Lung (tissue), 12 donors: ENCODE results near the gene SERPINB5. TPM values are rescaled to one million over a fixed set of nuclear protein-coding genes. Genes with fewer than 3 reads are reported as not detected.

Experiments
- ATAC-seq: fragments of 200-7000 bp; cut with Tn5 transposase; one replicate; pipeline ENCODE4 v1.9.1; 2020; ENCODE audit warnings: moderate number of reproducible peaks; ENCODE audit not compliant: insufficient read depth, low FRiP score
- DNase-seq, 3 donors: peaks; one replicate each; pipeline ENCODE4 v3.0.0-alpha.2; 2013 to 2017
- H3K27ac ChIP-seq, 2 donors: one replicate each; pipeline ENCODE4 v1.5.1; 2013; ENCODE audit warnings: mild to moderate bottlenecking in 2 of 2, moderate library complexity in 2 of 2, control low read depth in 1 of 2, inconsistent platforms in 1 of 2, low read depth in 1 of 2, low read length in 1 of 2
- H3K27me3 ChIP-seq, 3 donors: one replicate each; pipeline ENCODE4 v1.5.1; 2013; ENCODE audit warnings: low read length in 2 of 3; ENCODE audit not compliant: control insufficient read depth in 3 of 3, insufficient read depth in 3 of 3
- H3K36me3 ChIP-seq, 4 donors: one replicate each; pipeline ENCODE4 v1.5.1; 2013; ENCODE audit warnings: low read length in 4 of 4, mild to moderate bottlenecking in 1 of 4, moderate library complexity in 1 of 4; ENCODE audit not compliant: control insufficient read depth in 4 of 4, insufficient read depth in 4 of 4
- H3K4me1 ChIP-seq, 5 donors: one replicate each; pipeline ENCODE4 v1.5.1; 2013; ENCODE audit warnings: low read length in 5 of 5, mild to moderate bottlenecking in 2 of 5, moderate library complexity in 1 of 5; ENCODE audit not compliant: control insufficient read depth in 5 of 5, insufficient read depth in 5 of 5
- H3K4me3 ChIP-seq: one replicate; pipeline ENCODE4 v1.5.1; 2013; ENCODE audit warnings: mild to moderate bottlenecking, control low read depth, moderate library complexity
- H3K9ac ChIP-seq, 2 donors: one replicate each; pipeline ENCODE4 v1.5.1; 2013; ENCODE audit warnings: low read length in 2 of 2, control low read depth in 1 of 2; ENCODE audit not compliant: insufficient read depth in 1 of 2
- H3K9me3 ChIP-seq, 4 donors: one replicate each; pipeline ENCODE4 v1.5.1; 2013; ENCODE audit warnings: low read length in 3 of 4, mild to moderate bottlenecking in 1 of 4, moderate library complexity in 1 of 4; ENCODE audit not compliant: control insufficient read depth in 4 of 4, insufficient read depth in 3 of 4
- CTCF ChIP-seq: IDR thresholded peaks from 2 replicates; pipeline ENCODE4 v1.5.1; 2012; ENCODE audit warnings: mild to moderate bottlenecking; ENCODE audit errors: control extremely low read depth, extremely low read depth
- WGBS, 2 donors: extraction: QIAGEN DNeasy Blood & Tissue Kit; methylation state at CpG; one replicate each; pipeline ENCODE4 v1.1.7; 2013; 5-methylcytosine and 5-hydroxymethylcytosine counted together
- polyA plus RNA-seq, 2 donors: library from polyadenylated mRNA; stranded (reverse); fragments of 200-250 nt; gene quantifications; one replicate each; pipeline ENCODE4 v1.2.1, GENCODE V29; 2013
- total RNA-seq, 2 donors: library from RNA; depleted of rRNA in 1 of 2; stranded (reverse); fragments of >200 nt in 1 of 2; gene quantifications; one replicate each; pipeline ENCODE4 v1.2.1, GENCODE V29; 2014 to 2021
- donor health status: control.
- donor health status: control.
- donor health status: Bipolar disorder and iron deficiency.
- donor health status: healthy.
- donor health status: DM: yes; HTN: yes; CAD: no.

Gene SERPINB5
- total and polyA plus RNA-seq, 4 donors: 0.37 to 0.92 (median 0.61) TPM

GRCh38 chr18:63514326-63514725, 37.6 kb downstream of the SERPINB5 start:
- Histone ChIP-seq H3K4me1 (no peaks in the 10 kb centered on the region), H3K4me3 (no peak overlapping the region), H3K9me3 (no peaks in the 10 kb centered on the region), H3K27me3 (peaks cover 0 to 17% (median 0%) of the 10 kb centered on the region in 3 donors), H3K36me3 (no peaks in the 10 kb centered on the region), H3K9ac (no peak overlapping the region), H3K27ac (no peak overlapping the region)
- 68 to 78% methylated on average over 6 of the region's 6 CpGs for WGBS, 2 donors
- ATAC-seq (no peak), DNase-seq (no peak)
- TF ChIP-seq CTCF: no peak

DNA sequence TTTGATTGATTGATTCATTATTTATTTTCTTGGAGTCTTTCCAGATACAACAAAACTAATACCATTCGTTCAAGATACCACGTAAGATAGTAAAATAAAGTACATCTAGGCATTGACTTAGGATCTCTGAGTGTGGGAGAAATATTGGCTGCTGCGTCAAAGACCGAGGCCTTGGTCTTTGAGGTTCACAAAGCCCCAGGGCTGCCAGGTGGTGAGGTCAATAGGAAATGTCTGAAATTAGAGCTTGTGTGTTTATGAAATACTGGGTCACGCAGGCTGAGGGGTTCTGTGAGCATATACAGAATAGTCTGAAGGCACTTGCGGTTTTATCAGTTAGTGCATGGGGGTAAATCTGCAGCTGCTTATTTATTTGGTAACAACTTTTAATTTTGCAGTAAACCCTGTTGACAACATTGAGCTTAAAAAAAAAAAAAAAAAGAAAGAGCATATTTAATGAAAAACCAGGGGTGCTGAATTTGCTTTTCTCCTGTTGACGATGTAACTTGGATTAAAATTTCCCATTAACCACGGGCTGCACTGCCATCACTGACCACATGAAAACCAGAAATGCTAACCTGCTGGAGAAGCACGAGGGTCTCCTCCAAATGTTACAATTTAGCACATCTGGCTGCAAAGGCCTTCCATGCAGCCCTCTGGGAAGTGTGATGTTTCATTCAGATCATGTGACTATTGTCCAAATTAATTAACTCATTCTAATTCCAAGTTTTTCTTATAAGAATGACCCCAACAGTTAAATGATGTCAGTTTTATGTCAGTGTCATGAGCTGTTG, 38.3 kb downstream of the SERPINB5 start:
- ATAC-seq (no peak), DNase-seq (peak in 1 of 3 donors; percentile 5)
- Histone ChIP-seq H3K36me3 (no peaks in the 10 kb centered on the region), H3K9ac (no peak overlapping the region), H3K4me1 (no peaks in the 10 kb centered on the region), H3K4me3 (no peak overlapping the region), H3K27me3 (peaks cover 0 to 17% (median 0%) of the 10 kb centered on the region in 3 donors), H3K27ac (no peak overlapping the region), H3K9me3 (no peaks in the 10 kb centered on the region)
- 60 to 77% methylated on average over 9 of the region's 9 CpGs for WGBS, 2 donors
- no peak for TF ChIP-seq CTCF

DNA sequence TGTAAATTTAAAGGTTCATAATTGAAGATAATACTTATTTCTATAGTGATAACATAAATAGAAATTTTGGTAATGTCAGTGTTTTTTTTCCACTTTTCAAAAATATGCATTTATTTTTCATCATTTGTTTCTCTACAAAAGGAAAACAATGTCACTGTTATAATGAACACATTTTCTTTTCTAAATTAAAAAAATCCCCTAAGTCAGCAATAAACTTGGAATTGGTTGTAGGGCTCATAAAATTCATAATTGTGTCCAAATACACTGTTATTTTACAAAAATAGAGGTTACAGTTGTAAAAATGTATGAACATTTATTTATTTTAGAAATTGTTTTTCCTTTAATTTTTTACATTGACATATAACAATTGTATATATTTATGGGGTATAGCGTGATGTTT, 39.0 kb downstream of the SERPINB5 start:
- ATAC-seq (no peak), DNase-seq (no peak)
- WGBS, 2 donors: 0 to 72% methylated on average over 1 of the region's 1 CpG
- Histone ChIP-seq H3K4me1 (no peaks in the 10 kb centered on the region), H3K36me3 (no peaks in the 10 kb centered on the region), H3K27me3 (peaks cover 0 to 17% (median 0%) of the 10 kb centered on the region in 3 donors), H3K4me3 (no peak overlapping the region), H3K9me3 (no peaks in the 10 kb centered on the region), H3K27ac (no peak overlapping the region), H3K9ac (no peak overlapping the region)
- no peak for TF ChIP-seq CTCF
